IPS-18c (cell line): ENCODE data around the gene CPVL.

ENCODE experiments used
- H3K4me3 ChIP-seq: 2 replicates; pipeline ENCODE4 v1.7.0; 2013; ENCODE audit warnings: low read depth, mild to moderate bottlenecking, low read length, moderate library complexity; ENCODE audit not compliant: insufficient read depth
- H3K9me3 ChIP-seq: one replicate; pipeline ENCODE4 v1.6.1; 2013; ENCODE audit warnings: mild to moderate bottlenecking, low read length, moderate library complexity; ENCODE audit not compliant: control insufficient read depth, insufficient read depth

Gene CPVL

DNA sequence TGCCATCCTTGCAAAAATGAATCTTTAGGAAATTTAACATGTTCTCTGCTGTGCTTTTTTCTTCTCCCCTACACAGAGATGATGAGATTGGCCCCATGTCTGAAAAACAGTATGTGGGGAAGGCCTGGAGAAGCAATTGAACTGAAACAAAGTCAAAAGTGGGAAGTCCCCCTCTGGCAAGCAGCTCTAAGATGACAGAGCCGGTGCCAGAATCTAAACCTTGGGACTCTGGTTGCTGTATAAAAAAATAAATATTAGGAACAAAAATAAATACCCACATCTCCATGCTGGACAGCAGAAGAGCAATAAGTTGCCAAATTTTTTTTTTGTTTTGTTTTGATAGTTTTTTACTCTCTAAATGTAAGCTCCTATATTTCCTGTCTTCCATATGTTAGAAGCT, 136.4 kb downstream of the CPVL start:
- no peak overlapping the region for H3K4me3 ChIP-seq
- H3K9me3 ChIP-seq = peaks cover 2% of the 10 kb centered on the region

DNA sequence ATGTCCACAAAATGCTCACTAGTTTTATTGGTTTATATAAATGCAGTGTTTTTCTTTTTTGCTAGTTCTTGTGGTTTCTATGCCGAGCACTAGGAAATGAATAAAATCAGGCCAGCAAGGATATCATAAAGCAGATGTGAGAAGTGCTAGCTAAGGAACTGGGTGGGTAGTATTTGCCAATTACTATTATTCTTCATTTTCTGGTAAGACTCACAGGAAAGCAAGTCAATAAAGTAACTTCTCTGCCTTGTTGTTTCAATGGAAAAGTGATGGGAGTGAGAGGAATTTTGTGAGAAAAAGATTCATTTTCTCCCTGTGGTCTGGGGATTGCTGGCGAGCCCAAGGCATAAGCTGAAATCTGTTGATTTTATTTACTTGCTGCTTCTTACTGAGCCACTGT, 137.7 kb downstream of the CPVL start:
- H3K9me3 ChIP-seq = peaks cover 2% of the 10 kb centered on the region
- no peak overlapping the region for H3K4me3 ChIP-seq

DNA sequence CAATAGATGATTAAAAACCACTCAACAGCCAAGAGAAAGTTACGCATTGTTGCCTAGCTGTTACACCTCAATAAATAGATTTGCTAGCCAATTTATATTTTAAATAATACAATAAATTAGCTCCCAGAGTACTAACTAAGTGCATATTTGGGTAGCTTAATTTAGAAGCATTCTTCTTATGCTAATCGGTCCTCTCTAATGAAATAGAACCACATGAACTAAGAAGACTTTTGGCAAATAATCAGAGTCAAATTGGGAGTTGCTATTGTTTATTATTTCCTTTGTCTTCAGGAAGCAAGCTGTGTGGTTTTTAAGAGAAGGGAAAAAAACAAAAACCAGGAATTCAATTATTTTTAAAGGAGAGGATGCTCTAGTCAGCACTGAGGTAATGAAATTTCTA, 139.2 kb downstream of the CPVL start:
- Histone ChIP-seq H3K4me3 (no peak overlapping the region), H3K9me3 (peaks cover 4% of the 10 kb centered on the region)

DNA sequence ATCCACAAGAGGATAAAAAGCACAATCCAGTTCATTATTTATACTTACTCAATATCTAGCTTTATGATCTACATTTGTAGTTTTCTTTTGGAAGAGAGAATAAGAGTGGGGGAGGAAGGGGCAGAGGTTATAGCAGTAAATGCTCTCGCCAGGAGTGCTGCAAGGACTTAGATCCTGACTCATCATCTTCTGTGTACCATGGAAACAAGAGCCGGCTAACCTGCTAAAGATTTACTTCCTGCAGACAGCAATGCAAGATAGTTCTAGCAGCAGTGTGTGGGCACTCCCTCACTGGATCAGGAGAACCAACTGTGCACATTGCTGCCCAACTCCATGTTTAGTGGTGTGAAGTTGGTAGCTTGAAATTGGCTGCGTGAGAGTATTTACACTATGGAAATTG, 140.5 kb downstream of the CPVL start:
- H3K4me3 ChIP-seq = no peak overlapping the region
- H3K9me3 ChIP-seq = peaks cover 4% of the 10 kb centered on the region

DNA sequence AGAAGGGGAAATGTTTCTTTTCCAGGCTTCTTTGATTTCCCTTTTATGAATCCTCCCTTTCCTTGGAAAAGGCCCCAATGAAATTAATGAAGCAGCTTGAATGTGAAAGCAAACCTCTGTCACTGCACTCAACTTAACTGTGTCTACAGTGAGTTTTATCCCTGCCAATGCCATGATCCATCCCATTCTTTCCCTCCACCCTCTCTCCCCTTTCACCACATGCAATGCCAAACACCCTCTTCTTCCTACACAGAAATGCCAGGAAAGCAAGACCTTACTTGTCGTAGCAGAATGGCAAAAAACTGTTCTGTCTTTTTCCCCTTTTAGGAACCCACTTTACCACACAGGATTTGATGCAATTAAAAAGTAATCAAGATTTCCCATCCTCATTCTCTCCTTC, 140.9 kb downstream of the CPVL start:
- H3K4me3 ChIP-seq = no peak overlapping the region
- peaks cover 4% of the 10 kb centered on the region for H3K9me3 ChIP-seq

DNA sequence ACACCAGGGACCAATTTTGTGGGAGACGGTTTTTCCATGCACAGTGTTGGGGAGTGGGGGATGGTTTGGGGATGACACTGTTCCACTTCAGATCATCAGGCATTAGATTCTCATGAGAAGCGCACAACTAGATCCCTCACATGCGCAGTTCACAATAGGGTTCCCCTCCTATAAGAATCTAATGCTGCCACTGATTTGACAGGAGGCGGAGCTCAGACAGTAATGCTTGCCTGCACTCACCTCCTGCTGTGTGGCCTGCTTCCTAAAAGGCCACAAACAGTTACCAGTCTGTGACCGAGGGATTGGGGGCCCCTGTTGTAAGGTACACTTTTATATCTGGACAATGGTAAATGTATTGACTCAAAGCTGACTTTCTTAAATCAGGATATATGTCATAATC, 142.6 kb downstream of the CPVL start:
- no peak overlapping the region for H3K4me3 ChIP-seq
- peaks cover 4% of the 10 kb centered on the region for H3K9me3 ChIP-seq

DNA sequence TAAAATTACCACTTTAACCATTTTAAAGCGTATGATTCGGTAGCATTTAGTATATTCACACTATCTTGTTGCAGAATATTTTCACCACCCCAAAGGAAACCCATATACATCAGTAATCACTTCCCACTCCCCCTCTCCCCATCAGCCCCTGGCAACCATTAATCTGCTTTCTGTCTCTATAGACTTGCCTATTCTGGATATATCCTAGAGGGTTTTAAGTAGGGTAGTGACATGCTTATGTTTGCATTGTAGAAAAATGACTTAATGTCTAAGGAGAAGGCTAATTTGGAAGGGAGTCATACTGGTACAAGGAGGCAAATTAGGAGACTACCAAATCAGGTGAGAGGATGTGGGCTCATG, 145.6 kb downstream of the CPVL start:
- peaks cover 2% of the 10 kb centered on the region for H3K9me3 ChIP-seq
- H3K4me3 ChIP-seq = no peak overlapping the region

DNA sequence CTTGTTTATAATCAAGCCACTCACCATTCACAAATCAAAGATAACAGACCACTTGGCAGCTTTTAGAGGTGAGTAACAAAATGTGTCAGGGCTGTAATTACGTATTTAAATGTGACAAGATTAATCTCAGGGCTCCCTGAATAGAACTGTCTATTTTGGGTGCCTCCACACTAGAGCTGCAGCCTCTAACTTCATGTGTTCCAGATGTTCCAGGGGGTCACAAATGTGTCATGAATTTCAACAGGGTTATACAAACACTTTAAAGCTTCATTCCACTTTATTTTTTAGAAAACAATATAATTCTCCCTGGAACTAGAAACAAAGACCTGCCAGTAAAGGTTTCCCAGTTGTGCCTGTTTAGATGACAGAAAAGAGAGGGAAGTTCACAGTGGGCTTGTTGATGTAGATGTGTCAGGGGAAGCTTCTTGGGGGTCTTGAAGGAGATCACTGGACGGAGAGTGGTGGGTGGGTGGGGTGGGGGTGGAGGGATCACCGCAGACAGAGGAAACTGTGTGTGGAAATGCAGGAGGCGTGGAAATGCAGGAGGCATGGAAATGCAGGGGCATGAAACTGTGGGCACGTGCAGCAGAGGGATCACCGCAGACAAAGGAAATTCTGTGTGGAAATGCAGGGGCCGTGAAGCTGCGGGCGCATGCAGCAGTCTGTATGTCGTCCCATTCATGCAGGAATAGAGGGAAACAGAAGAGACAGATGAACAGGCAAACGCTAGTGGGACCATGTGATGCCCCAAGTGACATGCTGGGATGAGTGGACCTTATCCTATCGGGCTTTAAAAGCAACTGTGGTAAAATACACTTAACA, 146.2 kb downstream of the CPVL start:
- peaks cover 2% of the 10 kb centered on the region for H3K9me3 ChIP-seq
- H3K4me3 ChIP-seq = no peak overlapping the region

DNA sequence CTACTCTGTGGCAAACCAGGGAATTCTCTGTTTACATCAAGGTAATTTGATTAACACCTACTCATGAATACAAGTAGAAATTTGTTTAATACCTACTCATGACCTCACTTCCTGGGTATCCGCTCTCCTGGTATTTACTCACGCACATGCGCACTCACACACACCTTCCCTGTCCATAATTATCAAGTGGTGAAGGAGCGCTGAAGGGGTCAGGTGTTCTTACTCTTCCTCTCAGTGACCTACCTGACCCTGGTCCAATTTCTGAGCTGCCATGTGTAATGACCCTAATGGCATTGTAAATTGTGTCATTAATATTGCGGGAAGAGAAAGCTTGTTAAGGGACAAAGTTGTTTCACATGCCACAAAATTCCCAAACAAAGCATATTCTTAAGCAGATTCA, 146.9 kb downstream of the CPVL start:
- H3K4me3 ChIP-seq = no peak overlapping the region
- peaks cover 2% of the 10 kb centered on the region for H3K9me3 ChIP-seq

DNA sequence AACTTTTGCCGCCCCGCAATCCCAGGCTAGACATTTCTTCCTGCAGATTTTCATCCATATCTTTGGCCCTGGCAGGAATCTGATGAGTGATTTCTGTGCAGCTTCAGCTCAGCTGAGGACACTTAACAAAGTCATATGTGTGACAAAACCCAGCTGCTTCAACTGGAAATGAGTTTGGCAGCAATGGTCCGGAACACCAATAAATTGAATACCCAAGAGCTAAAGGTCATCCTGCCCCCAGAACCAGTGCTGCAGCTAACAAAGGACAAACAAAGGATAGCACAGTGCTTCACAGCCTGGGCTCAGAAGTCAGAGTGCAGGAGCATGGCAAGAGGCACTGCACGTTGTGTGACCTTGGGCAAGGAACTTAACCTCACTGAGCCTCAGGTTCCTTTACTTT, 148.2 kb downstream of the CPVL start:
- Histone ChIP-seq H3K9me3 (no peaks in the 10 kb centered on the region), H3K4me3 (no peak overlapping the region)

DNA sequence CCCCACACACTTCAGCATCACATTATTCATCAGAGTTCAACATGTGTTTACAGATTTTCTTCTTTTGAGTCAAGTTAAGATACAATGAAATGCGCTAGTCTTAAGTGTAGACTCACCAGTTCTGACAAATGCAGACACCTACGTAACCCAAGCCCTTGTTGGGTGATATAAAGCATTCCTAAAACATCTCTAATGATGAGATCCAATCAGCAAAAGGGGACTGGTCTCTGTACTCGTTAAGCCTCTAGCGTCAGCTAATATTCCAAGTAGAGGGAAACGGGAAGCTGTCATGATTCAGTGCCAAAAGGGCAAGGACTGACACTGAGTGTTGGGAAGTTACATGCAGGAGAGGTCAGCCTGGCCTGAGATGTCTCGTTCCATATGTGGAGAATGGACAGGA, 149.5 kb downstream of the CPVL start:
- H3K9me3 ChIP-seq = no peaks in the 10 kb centered on the region

DNA sequence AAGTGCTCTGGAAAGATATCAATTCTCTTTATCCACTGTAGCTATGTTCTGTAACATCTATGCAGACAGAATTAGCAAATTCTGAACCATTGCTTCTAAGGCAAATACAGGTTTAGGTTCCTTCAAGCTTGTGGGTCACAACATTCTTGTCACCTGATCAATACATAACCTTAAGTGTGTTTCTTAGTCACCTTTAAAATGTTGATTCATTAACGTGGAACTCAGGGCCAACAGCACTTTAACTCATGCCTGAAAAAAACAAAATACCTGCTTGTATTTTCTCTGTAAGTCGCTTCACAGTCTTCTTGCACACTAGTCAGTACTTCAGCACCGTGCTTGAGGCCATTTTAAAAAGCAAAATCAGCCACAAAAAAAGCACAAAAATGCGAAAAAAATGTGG, 153.0 kb downstream of the CPVL start:
- H3K9me3 ChIP-seq = no peaks in the 10 kb centered on the region
- H3K4me3 ChIP-seq = no peak overlapping the region

More for the DNA sequence above, 149.5 kb downstream of the CPVL start:
- H3K4me3 ChIP-seq = no peak overlapping the region

DNA sequence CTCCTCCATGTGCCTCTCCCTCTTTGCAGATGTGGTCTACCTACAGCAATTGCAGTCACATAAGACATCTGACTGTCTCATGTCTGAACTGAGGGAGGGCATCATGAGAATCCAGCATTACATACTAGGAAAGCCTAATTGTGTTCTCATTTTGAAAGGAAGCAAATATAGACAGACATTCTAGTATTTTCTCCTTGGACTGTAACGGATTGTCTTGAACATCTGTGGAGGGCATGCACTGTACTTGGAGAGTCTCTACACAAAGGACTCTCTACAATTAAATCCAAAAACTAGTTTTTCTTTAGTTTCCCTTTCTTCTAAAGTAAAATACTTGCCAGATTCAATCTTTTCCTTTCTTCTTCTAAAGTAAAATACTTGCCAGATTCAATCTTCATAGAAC, 153.5 kb downstream of the CPVL start:
- Histone ChIP-seq H3K9me3 (no peaks in the 10 kb centered on the region), H3K4me3 (no peak overlapping the region)

DNA sequence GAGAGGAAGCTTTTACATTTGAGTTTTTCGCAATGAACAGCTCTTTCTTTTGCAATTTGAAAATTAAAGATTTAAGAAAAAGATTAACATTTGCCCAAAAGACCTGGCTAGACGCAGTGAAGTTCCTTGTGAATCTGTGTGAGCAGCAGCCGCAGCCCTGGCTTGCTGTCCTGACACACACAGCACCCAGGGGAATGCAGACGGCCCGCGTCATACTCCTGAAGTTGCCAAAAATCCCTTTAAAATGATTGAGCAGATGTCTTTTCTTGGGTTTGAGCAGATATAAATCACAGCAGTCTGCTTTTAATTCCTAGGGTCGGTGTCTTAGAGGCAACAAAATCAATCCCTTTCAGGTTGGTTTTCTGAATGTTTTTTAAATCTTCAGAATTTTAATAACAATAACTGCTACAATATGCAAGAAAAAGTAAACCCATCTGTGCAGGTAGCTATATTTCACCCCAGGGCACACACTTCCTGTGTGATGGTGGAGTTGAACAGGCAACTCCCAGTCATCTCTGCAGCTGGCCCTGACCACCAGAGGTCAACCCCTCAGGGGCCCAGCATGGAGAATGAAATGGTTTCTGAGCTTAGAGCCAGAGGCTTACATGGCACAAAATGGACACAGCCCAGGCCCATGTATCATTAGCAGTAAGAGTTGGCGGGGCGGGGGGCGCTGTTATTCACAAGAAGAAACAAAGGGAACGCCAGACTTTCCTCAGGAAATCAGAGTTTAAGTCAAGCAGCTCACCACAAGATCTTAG, 156.0 kb downstream of the CPVL start:
- peaks cover 5% of the 10 kb centered on the region for H3K9me3 ChIP-seq
- H3K4me3 ChIP-seq = no peak overlapping the region

DNA sequence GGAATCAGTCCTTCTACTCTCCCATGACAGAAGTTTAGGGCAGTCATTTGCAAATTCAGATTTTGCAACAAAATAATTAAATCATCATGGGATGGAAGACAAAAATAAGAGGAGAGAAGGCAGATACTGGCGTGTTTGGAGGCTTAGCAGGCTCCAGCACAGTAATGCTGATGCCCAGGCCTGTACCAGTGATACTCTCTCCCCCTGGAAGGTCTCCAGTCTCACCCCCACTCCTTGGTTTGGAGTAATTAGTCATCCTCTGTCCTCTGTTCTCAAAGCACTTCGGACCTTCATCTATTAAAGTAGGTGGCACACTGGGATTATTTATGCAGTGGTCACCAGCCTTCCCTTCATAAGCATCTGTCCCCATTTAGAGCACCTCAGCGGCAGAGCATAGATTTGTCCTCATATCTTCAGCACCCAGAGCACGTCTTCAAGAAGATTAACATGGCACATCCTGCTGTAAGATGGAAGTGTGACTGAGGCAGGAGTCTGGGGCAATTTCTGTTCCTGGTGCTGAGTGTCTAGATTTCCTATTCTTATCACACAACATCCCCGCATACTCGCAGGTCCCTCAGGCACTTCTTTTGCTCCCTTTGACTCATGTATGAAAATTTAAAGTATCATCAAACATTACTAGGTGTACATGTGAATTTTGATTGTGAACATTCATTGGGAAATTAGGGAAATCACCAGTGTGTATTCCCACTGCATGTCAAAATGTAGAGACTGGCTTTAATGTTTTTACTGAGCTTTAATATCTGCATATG, 156.9 kb downstream of the CPVL start:
- H3K9me3 ChIP-seq = peaks cover 6% of the 10 kb centered on the region
- H3K4me3 ChIP-seq = no peak overlapping the region

DNA sequence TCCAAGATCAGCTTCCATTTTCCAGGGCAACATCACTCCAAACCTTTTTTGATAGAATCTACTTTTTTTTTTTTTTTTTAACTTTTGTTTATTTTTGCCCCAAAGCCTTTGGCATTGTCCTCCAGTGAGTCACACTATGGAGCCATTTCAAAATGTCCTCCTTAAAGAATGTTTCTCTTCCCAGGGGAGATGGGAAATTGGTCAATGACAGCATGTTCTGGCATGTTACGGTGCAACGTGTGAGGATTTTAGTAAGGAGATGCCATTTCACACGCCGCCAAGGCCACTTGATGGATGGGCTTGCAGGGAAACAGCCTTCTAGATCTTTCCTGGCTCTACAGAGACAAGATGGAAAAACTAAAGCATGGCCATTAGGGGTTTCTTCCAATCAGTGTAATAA, 157.5 kb downstream of the CPVL start:
- peaks cover 6% of the 10 kb centered on the region for H3K9me3 ChIP-seq
- no peak overlapping the region for H3K4me3 ChIP-seq

DNA sequence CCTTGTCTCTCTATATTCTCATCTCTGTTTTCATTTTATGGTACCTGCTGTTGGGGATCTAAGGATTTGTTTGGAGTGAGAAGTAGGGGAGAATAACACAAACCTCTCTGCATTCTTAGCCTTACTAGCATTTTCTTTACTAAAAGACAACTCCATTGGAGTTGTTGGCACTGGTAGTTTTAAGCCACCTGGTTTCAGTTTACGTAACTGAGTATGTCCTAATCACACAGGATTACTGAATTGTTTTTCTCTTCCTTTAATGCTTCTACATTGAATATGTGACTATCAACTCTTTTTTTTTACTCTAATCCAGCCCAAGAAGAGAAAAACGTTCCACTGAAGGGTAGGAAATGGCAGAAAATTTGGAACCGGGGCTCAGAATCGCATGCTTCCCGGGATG, 158.2 kb downstream of the CPVL start:
- H3K4me3 ChIP-seq = no peak overlapping the region
- H3K9me3 ChIP-seq = peaks cover 6% of the 10 kb centered on the region

DNA sequence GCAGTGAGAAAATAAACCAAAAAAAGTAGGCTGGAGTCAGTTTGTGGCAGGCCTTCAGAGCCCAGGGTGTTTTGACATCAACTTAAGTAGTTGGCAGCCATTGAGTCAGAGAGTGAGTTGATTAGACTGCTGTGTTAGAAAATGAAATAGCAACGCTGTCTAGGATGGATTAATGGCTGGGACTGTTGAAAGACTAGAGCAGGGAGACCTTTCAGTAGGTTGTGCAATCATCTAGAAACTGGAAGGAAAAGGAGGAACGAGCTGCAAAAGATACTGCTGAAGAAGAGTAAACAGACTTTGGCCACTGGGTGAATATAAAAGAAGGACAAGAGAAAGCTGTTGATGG, 159.6 kb downstream of the CPVL start:
- H3K4me3 ChIP-seq = no peak overlapping the region
- H3K9me3 ChIP-seq = peaks cover 6% of the 10 kb centered on the region
